Neural crest cell (in vitro differentiated cells): ENCODE data around the gene ERC2. TPM values are rescaled to one million over a fixed set of nuclear protein-coding genes. Genes with fewer than 3 reads are reported as not detected.

ENCODE experiments used
- DNase-seq: peaks from one replicate; pipeline ENCODE4 v3.0.0; 2021; ENCODE audit warnings: low read depth, mixed read lengths, low spot score
- H3K27ac Mint-ChIP-seq: one replicate; pipeline ENCODE4 v1.8.0; 2021; ENCODE audit warnings: mild to moderate bottlenecking, mixed read lengths; ENCODE audit not compliant: unreplicated experiment
- H3K27me3 Mint-ChIP-seq: 2 replicates; pipeline ENCODE4 v1.8.0; 2021; ENCODE audit warnings: low read depth, mild to moderate bottlenecking, mixed read lengths
- H3K36me3 Mint-ChIP-seq: 2 replicates; pipeline ENCODE4 v1.8.0; 2021; ENCODE audit warnings: low read depth, mild to moderate bottlenecking, mixed read lengths
- H3K4me1 Mint-ChIP-seq: 2 replicates; pipeline ENCODE4 v1.8.0; 2021; ENCODE audit warnings: mixed read lengths
- H3K4me3 Mint-ChIP-seq: one replicate; pipeline ENCODE4 v1.8.0; 2021; ENCODE audit warnings: mild to moderate bottlenecking, mixed read lengths
- H3K9me3 Mint-ChIP-seq: 2 replicates; pipeline ENCODE4 v1.8.0; 2021; ENCODE audit warnings: mixed read lengths
- total RNA-seq: library from RNA; stranded (reverse); gene quantifications from 2 replicates; pipeline ENCODE4 v1.2.1, GENCODE V29; 2021
- TF ChIP-seq, protein P1 (sequence below): fragments of 200-600 bp; sonication (generic); conservative IDR thresholded peaks from 2 replicates; pipeline ENCODE4 v1.5.0; 2021; ENCODE audit warnings: antibody characterized with exemption, mild to moderate bottlenecking

Gene ERC2
- total RNA-seq, 1 donor from 2014 or later = 13.5 TPM

- Mint-ChIP-seq H3K9me3 (peaks cover 7% of the 10 kb centered on the region), H3K36me3 (no peaks in the 10 kb centered on the region), H3K4me1 (no peaks in the 10 kb centered on the region), H3K4me3 (no peak overlapping the region), H3K27me3 (no peaks in the 10 kb centered on the region), H3K27ac (no peak overlapping the region)
- no peak for DNase-seq
- TF ChIP-seq, protein P1, sequence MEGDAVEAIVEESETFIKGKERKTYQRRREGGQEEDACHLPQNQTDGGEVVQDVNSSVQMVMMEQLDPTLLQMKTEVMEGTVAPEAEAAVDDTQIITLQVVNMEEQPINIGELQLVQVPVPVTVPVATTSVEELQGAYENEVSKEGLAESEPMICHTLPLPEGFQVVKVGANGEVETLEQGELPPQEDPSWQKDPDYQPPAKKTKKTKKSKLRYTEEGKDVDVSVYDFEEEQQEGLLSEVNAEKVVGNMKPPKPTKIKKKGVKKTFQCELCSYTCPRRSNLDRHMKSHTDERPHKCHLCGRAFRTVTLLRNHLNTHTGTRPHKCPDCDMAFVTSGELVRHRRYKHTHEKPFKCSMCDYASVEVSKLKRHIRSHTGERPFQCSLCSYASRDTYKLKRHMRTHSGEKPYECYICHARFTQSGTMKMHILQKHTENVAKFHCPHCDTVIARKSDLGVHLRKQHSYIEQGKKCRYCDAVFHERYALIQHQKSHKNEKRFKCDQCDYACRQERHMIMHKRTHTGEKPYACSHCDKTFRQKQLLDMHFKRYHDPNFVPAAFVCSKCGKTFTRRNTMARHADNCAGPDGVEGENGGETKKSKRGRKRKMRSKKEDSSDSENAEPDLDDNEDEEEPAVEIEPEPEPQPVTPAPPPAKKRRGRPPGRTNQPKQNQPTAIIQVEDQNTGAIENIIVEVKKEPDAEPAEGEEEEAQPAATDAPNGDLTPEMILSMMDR = no peak
Observed at GRCh38 chr3:55795746-55796145, 672.5 kb downstream of the ERC2 start.

- H3K4me3 Mint-ChIP-seq = no peak overlapping the region
- TF ChIP-seq, protein P1 = no peak
- H3K36me3 Mint-ChIP-seq = no peaks in the 10 kb centered on the region
- no peaks in the 10 kb centered on the region for H3K4me1 Mint-ChIP-seq
- peaks cover 8% of the 10 kb centered on the region for H3K9me3 Mint-ChIP-seq
- no peak for DNase-seq
- H3K27ac Mint-ChIP-seq = no peak overlapping the region
- no peaks in the 10 kb centered on the region for H3K27me3 Mint-ChIP-seq
Observed at GRCh38 chr3:55795296-55795695, 673.0 kb downstream of the ERC2 start.

GRCh38 chr3:55792742-55793141 lies 675.5 kb downstream of the ERC2 start:
- no peak for DNase-seq
- Mint-ChIP-seq H3K27me3 (no peaks in the 10 kb centered on the region), H3K4me1 (no peaks in the 10 kb centered on the region), H3K36me3 (peaks cover 3% of the 10 kb centered on the region), H3K4me3 (no peak overlapping the region), H3K27ac (no peak overlapping the region), H3K9me3 (peaks cover 5% of the 10 kb centered on the region)
- TF ChIP-seq, protein P1 = no peak

GRCh38 chr3:55792009-55792408 lies 676.3 kb downstream of the ERC2 start:
- no peak overlapping the region for H3K27ac Mint-ChIP-seq
- H3K4me3 Mint-ChIP-seq = no peak overlapping the region
- TF ChIP-seq, protein P1 = no peak
- H3K4me1 Mint-ChIP-seq = no peaks in the 10 kb centered on the region
- no peaks in the 10 kb centered on the region for H3K27me3 Mint-ChIP-seq
- no peak for DNase-seq
- peaks cover 3% of the 10 kb centered on the region for H3K36me3 Mint-ChIP-seq
- H3K9me3 Mint-ChIP-seq = peaks cover 4% of the 10 kb centered on the region

GRCh38 chr3:55790596-55791350 lies 677.5 kb downstream of the ERC2 start:
- H3K4me1 Mint-ChIP-seq = no peaks in the 10 kb centered on the region
- H3K27me3 Mint-ChIP-seq = no peaks in the 10 kb centered on the region
- TF ChIP-seq, protein P1 = no peak
- peaks cover 4% of the 10 kb centered on the region for H3K9me3 Mint-ChIP-seq
- no peak overlapping the region for H3K4me3 Mint-ChIP-seq
- peaks cover 3% of the 10 kb centered on the region for H3K36me3 Mint-ChIP-seq
- no peak overlapping the region for H3K27ac Mint-ChIP-seq
- no peak for DNase-seq
